K562 (cell line): ENCODE results near the gene EIF2S1. TPM values are rescaled to one million over a fixed set of nuclear protein-coding genes. Genes with fewer than 3 reads are reported as not detected.

ENCODE experiments used
- C11orf30 ChIP-seq: fragments of 450-650 bp; IDR thresholded peaks from 2 replicates; pipeline ENCODE4 v1.6.1; 2016; ENCODE audit warnings: low read depth, mild to moderate bottlenecking
- CEBPB ChIP-seq: fragments of 450-650 bp; IDR thresholded peaks from 2 replicates; pipeline ENCODE4 v1.6.1; 2016; ENCODE audit warnings: missing genetic modification characterization, missing compliant biosample characterization
- ELF1 ChIP-seq: fragments of 200-800 bp; sonication (Bioruptor generic); IDR thresholded peaks from 2 replicates; pipeline ENCODE4 v1.6.1; 2016; ENCODE audit warnings: missing genetic modification characterization, missing compliant biosample characterization
- HDAC2 ChIP-seq: fragments of 450-650 bp; IDR thresholded peaks from 2 replicates; pipeline ENCODE4 v1.6.1; 2016; ENCODE audit warnings: mild to moderate bottlenecking
- MTA1 ChIP-seq: fragments of 450-650 bp; IDR thresholded peaks from 2 replicates; pipeline ENCODE4 v1.6.1; 2017; ENCODE audit warnings: borderline replicate concordance
- NFIC ChIP-seq: fragments of 450-650 bp; IDR thresholded peaks from 2 replicates; pipeline ENCODE4 v1.6.1; 2017; ENCODE audit warnings: mild to moderate bottlenecking, inconsistent platforms
- PCBP2 ChIP-seq: fragments of 200-400 bp; formaldehyde crosslinking; IDR thresholded peaks from 2 replicates; pipeline ENCODE4 v1.6.1; 2018; ENCODE audit warnings: low read length, low read depth, mild to moderate bottlenecking, moderate library complexity; ENCODE audit not compliant: poor library complexity, severe bottlenecking
- PHF20 ChIP-seq: fragments of 450-650 bp; IDR thresholded peaks from 2 replicates; pipeline ENCODE4 v1.6.1; 2018; ENCODE audit not compliant: partially characterized antibody
- POLR2AphosphoS2 ChIP-seq: IDR thresholded peaks from 2 replicates; pipeline ENCODE4 v1.6.1; 2012; ENCODE audit warnings: low read length, improper control_type of control experiment
- RNF2 ChIP-seq: sonication (generic); IDR thresholded peaks from 2 replicates; pipeline ENCODE4 v1.6.1; 2016
- SAFB2 ChIP-seq: fragments of 200-400 bp; formaldehyde crosslinking; IDR thresholded peaks from 2 replicates; pipeline ENCODE4 v1.6.1; 2018; ENCODE audit warnings: borderline replicate concordance, low read length, low read depth, moderate library complexity; ENCODE audit not compliant: severe bottlenecking
- TBL1XR1 ChIP-seq, 2 experiments: IDR thresholded peaks; 2 replicates each; pipeline ENCODE4 v1.6.1; 2012; ENCODE audit warnings: improper control_type of control experiment in 2 of 2, low read length in 2 of 2, mild to moderate bottlenecking in 1 of 2
- ZNF263 ChIP-seq: sonication (generic); formaldehyde crosslinking; IDR thresholded peaks from 2 replicates; pipeline ENCODE4 v1.8.0; 2022; ENCODE audit warnings: mild to moderate bottlenecking, missing genetic modification reagents, borderline replicate concordance
- ZNF764 ChIP-seq: fragments of 250-450 bp; sonication (Bioruptor Pico); IDR thresholded peaks from 2 replicates; pipeline ENCODE4 v1.4.0; 2020; ENCODE audit warnings: low read depth, mild to moderate bottlenecking, moderate library complexity
- polyA plus RNA-seq, 8 experiments: library from polyadenylated mRNA; depleted of rRNA in 4 of 8; stranded (reverse) in 5 of 8; unstranded in 3 of 8; fragments of >200 nt; fragmentation: Nextera tagmentation in 2 of 8; fragmentation: Illumina TruSeq in 1 of 8; extraction: Ambion mirVana in 2 of 8; extraction: Trizol in 1 of 8; gene quantifications; 2 replicates each; pipeline versions ENCODE4 v1.2.1 to v1.2.3, GENCODE V29; 2011 to 2014; ENCODE audit warnings: inconsistent platforms in 1 of 8, missing spikeins in 1 of 8
- total RNA-seq, 7 experiments: library from RNA; depleted of rRNA in 6 of 7; stranded (reverse); fragments of >200 nt in 6 of 7; fragmentation: Illumina TruSeq in 2 of 7; extraction: Trizol in 2 of 7; gene quantifications; 2 replicates each; pipeline versions ENCODE4 v1.2.1 to v1.2.3, GENCODE V29; 2011 to 2021; ENCODE audit warnings: low replicate concordance in 1 of 7

EIF2S1 gene
- total and polyA plus RNA-seq, 9 of the 15 experiments (the other 6 are each of a cell fraction or from before 2014, with no cell fraction given) = 216 to 1,018 (median 332) TPM

DNA sequence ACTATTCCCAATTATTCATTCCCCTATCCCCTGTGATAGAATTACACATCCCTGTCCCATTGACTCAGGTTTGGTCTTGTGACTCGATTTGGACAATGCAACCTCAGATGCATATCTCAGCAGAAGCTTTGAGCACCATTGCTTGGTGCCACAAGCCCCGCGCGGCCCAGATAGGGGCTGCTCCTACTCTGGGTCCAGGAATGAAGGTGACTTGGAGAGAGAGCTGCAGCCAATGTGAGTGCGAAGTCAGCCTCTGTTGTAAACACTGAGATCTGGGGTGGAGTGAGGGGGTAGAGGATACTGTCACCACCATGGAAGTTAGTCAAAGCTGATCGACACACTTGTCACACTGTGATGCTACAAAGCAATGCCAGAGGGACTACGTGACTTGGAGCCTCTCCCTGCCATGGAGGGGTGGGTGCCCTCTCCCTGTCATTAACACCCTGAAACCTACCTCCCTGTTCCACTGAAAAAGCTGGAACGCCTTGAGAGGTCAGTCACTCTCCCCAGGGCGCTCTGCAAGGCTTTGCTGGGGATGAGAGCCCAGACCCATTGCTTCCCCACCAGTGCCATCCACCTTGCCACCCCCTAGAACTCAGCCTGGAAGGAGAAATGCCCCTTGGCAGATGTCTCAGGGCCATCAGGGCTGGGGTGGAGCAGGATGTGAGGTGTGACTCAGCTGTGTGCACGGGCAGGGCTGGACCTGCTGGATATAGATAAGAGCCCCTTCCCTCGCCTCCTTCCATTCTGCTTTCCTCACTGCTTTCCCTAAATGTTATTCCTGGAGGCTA is 58.5 kb downstream of the EIF2S1 start (continued):
- no peak for TF ChIP-seq POLR2AphosphoS2
- TF ChIP-seq C11orf30 = peak; percentile 72
- peak; percentile 79 for TF ChIP-seq HDAC2
- no peak for TF ChIP-seq ELF1 (tag)
- no peak for TF ChIP-seq PCBP2
- TF ChIP-seq RNF2 = no peak; the same call in 1 of the 2 replicates
- TF ChIP-seq PHF20 = no peak
- TF ChIP-seq CEBPB (tag) = 0 out of 2 replicates have a peak, but pooled peaks have one; percentile 10
- TF ChIP-seq SAFB2 = no peak
- peak; percentile 13; the same call in 1 of the 2 replicates for TF ChIP-seq ZNF263 (CRISPR knock-in tag)
- TF ChIP-seq MTA1 = peak; percentile 58; the same call in 1 of the 2 replicates
- TF ChIP-seq ZNF764 = no peak
- TF ChIP-seq TBL1XR1 (IDR thresholded peaks at IDR 0.05; ENCODE audit: low read length in 2 of 2) = peak in 1 of 2 experiments; percentile 76; a peak in 2 of 4 replicates
- TF ChIP-seq NFIC = peak; percentile 69
- TF ChIP-seq, all 486 proteins: peak for 93
